Umbilical cord (tissue), 2 donors: Measurements from ENCODE around the gene SLC44A2. TPM values are rescaled to one million over a fixed set of nuclear protein-coding genes. Genes with fewer than 3 reads are reported as not detected.

Experiments
- DNase-seq: peaks from one replicate; pipeline ENCODE4 v3.0.0-alpha.2; 2015; ENCODE audit warnings: low spot score
- total RNA-seq: library from RNA; depleted of rRNA; stranded (reverse); fragments of >200 nt; gene quantifications from one replicate; pipeline ENCODE4 v1.2.3, GENCODE V29; 2014; ENCODE audit warnings: low replicate concordance; ENCODE audit not compliant: insufficient read depth

Gene SLC44A2
- total RNA-seq, 1 donor from 2014 or later, result 34.7 TPM

DNA sequence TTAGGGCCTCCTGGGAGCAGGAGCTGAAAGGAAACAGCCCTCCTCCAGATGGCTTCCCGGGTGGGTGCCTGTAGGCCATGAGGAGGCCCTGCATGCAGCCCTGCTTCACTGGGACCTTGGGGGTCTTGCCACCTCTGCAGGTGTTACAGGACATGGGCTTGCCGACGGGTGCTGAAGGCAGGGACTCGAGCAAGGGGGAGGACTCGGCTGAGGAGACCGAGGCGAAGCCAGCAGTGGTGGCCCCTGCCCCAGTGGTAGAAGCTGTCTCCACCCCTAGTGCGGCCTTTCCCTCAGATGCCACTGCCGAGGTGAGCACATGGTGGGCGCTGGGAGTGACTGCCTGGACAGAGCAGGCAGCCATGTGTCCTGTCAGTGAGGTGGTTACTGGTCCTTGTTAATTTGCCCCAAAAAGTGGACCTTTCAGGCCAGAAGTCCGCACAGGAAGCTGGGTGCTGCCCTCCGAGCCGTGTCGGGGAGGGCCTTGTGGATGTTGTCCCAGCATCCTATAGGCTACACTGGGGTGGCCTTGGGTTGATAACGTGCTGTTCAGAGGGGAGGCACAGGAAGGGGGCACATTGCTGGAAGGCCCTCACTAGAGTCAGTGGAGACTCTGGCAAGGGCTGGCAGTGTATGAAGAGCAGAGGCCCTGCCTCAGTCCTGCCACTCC is 57.2 kb downstream of the SLC44A2 start:
- no peak for DNase-seq

DNA sequence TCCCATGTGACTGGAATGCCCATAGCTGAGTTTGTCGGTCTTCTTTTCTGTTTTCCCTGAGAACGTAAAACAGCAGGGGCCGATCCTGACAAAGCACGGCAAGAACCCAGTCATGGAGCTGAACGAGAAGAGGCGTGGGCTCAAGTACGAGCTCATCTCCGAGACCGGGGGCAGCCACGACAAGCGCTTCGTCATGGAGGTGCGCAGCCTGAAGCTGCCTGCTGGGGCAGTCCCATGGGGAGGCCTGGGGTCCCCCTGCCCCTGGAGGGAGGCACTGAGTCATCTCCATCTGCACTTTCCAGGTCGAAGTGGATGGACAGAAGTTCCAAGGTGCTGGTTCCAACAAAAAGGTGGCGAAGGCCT is 57.7 kb downstream of the SLC44A2 start:
- no peak for DNase-seq

DNA sequence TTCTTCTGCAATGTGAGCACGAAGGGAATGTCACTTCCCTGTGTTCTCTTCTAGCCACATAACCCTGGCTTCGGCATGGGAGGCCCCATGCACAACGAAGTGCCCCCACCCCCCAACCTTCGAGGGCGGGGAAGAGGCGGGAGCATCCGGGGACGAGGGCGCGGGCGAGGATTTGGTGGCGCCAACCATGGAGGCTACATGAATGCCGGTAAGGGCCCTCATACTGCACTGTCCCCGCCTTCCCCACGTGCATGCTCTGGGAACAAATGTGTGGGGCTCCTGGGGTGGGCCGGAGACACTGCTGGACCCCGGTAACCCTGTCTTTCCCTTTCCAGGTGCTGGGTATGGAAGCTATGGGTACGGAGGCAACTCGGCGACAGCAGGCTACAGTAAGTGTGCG is 58.2 kb downstream of the SLC44A2 start:
- no peak for DNase-seq

DNA sequence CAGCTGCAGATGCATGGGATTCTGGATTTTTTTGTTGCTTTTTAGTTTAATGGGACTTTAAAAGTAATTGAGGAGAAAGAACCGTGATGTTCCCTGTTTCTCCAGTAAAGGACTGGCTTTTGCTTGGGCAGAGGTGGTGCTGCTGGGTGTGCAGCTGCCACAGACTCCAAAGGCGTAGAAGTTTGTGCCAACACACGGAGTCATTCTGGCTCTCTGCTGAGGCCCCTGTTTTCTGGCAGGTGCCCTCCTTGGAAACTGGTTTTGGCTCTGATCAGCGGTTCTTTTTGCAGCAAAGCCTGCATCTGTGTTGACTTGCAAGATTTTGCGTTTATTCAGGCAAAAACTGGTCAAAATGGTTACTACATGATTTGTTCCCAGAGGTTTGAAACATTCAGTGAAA is 59.9 kb downstream of the SLC44A2 start:
- DNase-seq, result no peak

DNA sequence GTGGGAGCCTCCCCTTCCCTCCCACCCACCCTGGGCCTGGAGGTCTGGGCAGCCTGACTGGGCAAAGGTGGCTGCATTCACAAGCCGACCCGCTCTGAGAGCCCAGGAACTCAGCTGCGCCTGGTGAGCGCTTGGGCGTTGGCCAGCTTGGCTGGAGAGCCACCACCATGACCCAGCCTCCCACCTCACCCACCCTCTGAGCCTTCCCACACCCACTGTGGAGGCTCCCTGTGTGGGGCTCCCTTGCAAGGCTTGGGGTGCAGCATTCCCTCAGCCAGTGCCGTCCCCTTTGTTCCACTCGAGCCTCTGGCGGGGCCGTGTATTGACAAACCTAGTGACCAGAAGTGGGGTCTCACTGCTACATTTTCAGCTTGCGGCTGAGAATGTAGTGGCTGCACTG is 60.8 kb downstream of the SLC44A2 start:
- DNase-seq, result no peak

DNA sequence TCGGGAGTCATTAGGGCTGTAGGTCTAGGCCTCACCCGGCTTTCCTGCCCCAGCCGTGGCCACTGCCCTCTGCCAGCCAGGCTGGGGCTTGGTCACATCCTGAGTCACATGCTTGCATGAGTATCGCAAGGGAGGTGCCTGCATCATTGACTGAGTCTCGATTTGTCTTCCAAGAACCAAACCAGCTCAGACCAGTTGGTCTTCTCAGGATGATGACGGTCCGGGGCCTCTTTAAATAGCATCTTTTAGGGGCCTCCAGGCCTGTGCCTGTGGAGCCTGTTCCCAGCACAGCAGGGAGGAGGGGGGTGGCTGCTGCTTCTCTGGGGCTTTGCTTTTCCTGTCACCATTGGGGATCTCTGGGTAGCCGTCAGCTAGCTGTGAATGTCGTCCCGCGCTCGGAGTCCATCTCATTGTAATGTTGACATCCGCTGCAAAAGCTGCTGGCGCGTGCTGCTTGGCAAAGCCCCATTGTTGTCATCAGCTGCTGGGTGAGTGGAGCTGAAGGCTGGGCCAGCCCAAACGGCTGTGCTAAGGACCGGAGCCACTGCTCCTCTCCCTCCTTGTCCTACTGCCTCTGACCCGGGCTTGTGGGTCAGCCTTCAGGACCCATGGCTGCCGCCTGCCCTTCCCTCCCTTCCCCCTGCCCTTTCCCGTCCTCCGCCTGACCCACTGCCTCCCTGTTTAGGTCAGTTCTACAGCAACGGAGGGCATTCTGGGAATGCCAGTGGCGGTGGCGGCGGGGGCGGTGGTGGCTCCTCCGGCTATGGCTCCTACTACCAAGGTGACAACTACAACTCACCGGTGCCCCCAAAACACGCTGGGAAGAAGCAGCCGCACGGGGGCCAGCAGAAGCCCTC is 61.5 kb downstream of the SLC44A2 start:
- DNase-seq, result no peak

DNA sequence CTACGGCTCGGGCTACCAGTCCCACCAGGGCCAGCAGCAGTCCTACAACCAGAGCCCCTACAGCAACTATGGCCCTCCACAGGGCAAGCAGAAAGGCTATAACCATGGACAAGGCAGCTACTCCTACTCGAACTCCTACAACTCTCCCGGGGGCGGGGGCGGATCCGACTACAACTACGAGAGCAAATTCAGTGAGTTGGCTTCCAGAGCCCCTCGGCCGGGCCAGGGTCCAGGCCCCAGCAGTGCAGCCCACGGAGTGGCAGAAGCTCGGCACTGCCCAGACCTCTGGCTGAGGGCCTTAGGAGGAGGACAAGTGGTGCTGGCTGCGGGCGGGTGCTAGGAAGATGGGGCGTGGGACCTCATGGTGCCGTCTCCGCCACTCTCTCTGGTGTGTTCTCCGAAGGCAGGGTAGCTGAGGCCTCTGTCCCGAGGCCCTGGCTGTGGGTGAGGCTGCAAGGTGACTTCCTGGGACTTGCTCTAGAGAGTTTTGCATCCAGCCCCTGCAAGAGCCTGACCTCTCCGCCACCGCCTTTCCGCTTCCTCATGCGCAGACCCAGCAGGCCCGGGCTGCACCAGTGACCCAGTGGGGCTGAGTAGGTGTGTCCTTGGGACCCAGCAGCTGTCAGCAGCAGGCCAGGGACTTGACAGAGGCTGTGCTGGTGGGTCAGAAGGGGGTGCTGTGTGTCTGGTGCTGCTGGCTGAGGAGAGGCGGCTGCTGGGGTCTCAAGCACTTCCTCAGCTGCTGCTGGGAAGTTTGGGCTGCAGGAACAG is 62.4 kb downstream of the SLC44A2 start:
- no peak for DNase-seq

DNA sequence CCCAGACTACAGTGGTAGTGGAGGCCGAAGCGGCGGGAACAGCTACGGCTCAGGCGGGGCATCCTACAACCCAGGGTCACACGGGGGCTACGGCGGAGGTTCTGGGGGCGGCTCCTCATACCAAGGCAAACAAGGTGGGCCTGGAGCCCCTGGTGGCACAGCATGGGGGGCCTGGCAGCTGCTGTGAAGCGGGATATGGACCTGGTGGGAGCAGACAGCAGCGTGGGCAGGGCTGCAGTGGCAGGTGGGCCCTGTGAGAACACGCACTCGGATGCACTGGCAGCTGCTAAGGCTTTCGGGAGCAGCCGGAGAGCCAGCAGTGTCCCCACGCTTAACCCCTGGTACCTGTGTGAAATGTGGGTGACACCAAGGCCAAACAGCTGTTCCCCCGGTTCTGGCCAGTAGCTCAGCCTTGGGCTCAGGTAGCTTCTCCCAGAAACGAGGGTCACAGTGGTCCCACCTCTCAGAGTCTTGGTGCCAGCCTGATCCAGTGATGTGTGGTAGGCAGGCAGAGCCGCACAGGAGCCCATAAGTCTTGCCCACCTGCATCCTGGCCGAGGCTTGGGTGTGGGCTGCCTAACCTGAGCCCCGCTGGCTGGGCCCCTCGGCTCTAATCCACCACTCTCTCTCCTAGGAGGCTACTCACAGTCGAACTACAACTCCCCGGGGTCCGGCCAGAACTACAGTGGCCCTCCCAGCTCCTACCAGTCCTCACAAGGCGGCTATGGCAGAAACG is 63.4 kb downstream of the SLC44A2 start:
- no peak for DNase-seq

DNA sequence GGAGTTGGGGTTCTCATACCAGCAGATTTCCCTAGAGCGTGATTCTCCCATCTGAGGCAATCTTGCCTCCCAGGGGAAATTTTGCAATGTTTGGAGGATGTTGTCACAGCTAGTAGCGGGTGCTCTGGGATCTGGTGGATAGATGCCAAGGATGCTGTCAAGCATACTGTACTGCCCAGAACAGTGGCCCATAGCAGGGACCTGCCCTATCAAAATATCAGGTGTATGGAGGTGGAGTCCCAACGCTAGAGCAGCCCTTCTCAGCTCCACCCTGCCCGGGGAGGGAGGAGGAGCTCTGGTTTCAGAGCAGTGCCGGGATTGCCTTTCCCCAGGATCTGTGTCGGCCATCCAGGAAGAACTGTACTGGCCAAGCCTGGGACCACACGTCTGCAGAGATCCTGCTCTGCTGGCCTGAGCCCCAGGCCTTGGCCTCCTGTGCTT is 65.0 kb downstream of the SLC44A2 start:
- DNase-seq, result no peak

DNA sequence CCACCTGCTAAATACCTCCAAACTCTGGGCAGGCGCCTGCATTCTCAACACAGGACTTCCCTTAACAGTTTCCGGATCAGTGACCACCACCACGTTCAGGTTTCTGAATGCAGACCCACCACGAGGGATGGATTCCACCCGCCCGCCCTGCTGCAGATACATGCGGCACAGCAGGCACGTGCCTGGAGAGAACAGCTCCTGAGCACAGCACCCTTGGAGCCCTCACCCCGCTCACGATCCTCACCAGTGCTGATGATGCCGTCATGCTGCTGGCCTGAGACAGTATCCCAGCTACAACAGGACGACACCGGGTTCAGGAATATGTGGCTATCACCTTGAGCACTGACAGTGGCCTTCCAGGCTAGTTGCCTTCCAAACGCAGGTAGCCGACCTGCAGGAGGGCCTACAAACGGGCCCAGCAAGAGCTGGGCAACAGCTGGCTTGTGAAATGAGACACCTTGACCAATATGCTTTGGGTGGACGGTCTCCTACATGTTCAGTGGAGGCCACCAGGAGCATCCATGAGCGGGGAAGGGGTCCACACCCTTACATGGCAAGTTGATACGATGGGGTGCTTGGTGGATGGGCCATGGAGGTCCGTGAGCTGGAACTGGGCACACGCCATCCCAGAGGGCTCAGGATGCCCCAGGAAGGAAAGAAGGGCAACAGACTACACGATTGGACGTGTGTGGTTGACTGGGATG is 66.0 kb downstream of the SLC44A2 start:
- no peak for DNase-seq

DNA sequence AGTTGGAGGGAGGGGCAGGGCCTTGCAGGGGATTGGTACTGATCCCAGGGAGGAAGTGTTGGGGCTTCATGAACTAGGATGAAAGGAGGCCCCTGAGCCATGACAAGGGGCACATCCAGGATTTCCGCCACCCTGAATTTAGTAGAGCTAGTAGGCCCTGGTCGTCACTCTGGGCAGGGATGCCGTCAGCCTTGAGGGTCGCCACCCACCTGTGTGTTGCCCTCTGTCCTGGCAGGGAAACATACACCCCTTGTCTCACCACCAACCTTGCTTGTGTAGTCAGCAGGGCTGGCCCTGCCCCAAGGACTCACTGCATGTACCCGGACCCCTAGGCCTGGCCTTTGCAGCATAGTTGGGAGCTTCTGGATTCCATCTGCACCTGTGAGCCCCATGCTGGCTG is 66.5 kb downstream of the SLC44A2 start:
- DNase-seq, result no peak

DNA sequence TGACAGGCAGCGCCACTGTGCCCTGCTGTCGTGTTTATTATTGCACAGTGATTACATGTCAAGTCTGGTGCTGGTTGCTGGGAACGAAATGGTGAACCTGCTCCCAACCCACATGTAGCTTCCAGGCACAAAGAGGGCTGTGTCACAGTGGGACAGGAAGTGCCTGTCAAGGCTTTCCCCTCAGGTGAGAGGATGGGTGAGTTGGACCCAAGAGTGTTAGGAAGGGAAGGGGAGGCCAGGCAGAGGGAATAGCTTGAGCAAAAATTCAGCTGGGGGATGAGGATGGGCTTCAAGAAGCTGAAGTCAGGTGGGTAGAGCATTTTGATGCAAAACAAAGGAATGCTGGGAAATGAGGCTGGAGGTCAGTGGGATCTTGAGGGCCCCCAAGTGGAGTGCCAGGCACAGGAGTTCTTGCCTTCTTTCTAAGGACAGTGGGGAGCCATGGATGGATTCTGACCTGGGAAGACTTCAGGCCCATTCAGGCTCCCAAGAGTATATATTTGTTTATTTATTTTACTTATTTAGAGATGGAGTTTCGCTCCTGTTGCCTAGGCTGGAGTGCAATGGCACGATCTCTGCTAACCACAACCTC is 67.4 kb downstream of the SLC44A2 start:
- DNase-seq, result no peak

Other genes starting within 250 kb of the SLC44A2 start
- gene TYK2, start 245.0 kb upstream of the SLC44A2 start, total RNA-seq, result 71.5 TPM
- 73.9 TPM for gene CDC37, start 222.0 kb upstream of the SLC44A2 start, total RNA-seq
- gene PDE4A, start 205.0 kb upstream of the SLC44A2 start, total RNA-seq, result 4.3 TPM
- gene KEAP1, start 122.2 kb upstream of the SLC44A2 start, total RNA-seq, result 43.1 TPM
- 7.5 TPM for gene S1PR5, start 108.1 kb upstream of the SLC44A2 start, total RNA-seq
- gene ATG4D, start 81.6 kb upstream of the SLC44A2 start, total RNA-seq, result 5.1 TPM
- gene KRI1, start 59.5 kb upstream of the SLC44A2 start, total RNA-seq, result 1.9 TPM
- gene CDKN2D, start 56.6 kb upstream of the SLC44A2 start, total RNA-seq, result 13.5 TPM
- gene AP1M2, start 38.2 kb upstream of the SLC44A2 start, total RNA-seq, result 8.2 TPM
- 105 TPM for gene ILF3, start 28.8 kb downstream of the SLC44A2 start, total RNA-seq
- gene QTRT1, start 75.9 kb downstream of the SLC44A2 start, total RNA-seq, result 15.2 TPM
- gene DNM2, start 92.5 kb downstream of the SLC44A2 start, total RNA-seq, result 62.8 TPM
- gene TMED1, start 210.7 kb downstream of the SLC44A2 start, total RNA-seq, result 22.4 TPM
- 3.9 TPM for gene C19orf38, start 222.9 kb downstream of the SLC44A2 start, total RNA-seq
- 17.8 TPM for gene CARM1, start 246.0 kb downstream of the SLC44A2 start, total RNA-seq